Measurements from ENCODE around the gene LPP. TPM values are rescaled to one million over a fixed set of nuclear protein-coding genes. Genes with fewer than 3 reads are reported as not detected.

Gene LPP
- total and polyA plus RNA-seq, 10 of the 15 experiments (the other 5 are each of a cell fraction or from before 2014, with no cell fraction given): under 0.01 to 0.62 (median 0.03) TPM

DNA sequence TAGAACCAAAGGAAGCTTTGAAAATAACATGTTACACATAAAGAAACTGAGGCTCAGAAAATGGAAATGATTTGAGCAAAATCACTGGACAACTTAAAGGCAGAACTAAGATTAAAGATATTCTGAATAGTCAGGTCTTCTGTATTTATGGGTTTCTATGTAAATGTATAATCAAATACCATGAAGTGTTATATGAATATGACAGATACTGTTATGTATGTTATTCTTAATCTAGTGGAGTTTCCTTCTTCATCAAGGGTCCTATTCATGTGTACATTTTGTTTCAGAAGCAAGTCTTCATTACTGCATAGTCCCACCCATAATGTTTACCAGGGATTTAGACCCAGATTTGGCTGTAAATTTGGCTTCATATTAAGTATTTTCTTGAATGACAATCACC, 547.0 kb downstream of the LPP start:
- no peaks in the 10 kb centered on the region; the same call in 2 of the 3 replicates for H3K9me3 ChIP-seq (replicated peaks; ENCODE audit: control insufficient read depth, insufficient read depth, low read length)
- ChIA-PET POLR2A (no interaction called here), RAD21 (ENCODE audit: unreplicated experiment) (no interaction called here), CTCF (no interaction called here), SMC1A (ENCODE audit: uncharacterized antibody, unreplicated experiment) (no interaction called here)
- H3K36me3 ChIP-seq (ENCODE audit: control insufficient read depth in 2 of 2, insufficient read depth in 2 of 2, low read length in 1 of 2): no peaks in the 10 kb centered on the region
- no peak for FAIRE-seq
- no peak overlapping the region for H3K4me3 ChIP-seq
- peaks cover 2 to 3% of the 10 kb centered on the region in 2 experiments; a peak in 2 of 4 replicates for H3K27me3 ChIP-seq (replicated peaks in 1 of 2; ENCODE audit: control insufficient read depth in 2 of 2, insufficient read depth in 2 of 2, low read length in 1 of 2)
- no peak for DNase-seq (ENCODE audit: low read depth, low spot score)
- intact Hi-C loops (cut with micrococcal nuclease; ENCODE audit: unreplicated experiment) (no loop called here), in situ Hi-C loops (cut with MboI) (no loop called here)
- no peak overlapping the region for H3K27ac ChIP-seq (ENCODE audit: control insufficient read depth, insufficient read depth)
- ATAC-seq: no peak
- BruUV-seq (replicated peaks): no TSS peak
- no peak overlapping the region for H2AFZ ChIP-seq (ENCODE audit: control insufficient read depth, low read depth, low read length)
- TF ChIP-seq CBFB (IDR thresholded peaks at IDR 0.05; ENCODE audit: low read depth): no peak
- TF ChIP-seq RCOR1 (conservative IDR thresholded peaks at IDR 0.05; ENCODE audit: low read depth, low read length): no peak
- TF ChIP-seq, protein P1, sequence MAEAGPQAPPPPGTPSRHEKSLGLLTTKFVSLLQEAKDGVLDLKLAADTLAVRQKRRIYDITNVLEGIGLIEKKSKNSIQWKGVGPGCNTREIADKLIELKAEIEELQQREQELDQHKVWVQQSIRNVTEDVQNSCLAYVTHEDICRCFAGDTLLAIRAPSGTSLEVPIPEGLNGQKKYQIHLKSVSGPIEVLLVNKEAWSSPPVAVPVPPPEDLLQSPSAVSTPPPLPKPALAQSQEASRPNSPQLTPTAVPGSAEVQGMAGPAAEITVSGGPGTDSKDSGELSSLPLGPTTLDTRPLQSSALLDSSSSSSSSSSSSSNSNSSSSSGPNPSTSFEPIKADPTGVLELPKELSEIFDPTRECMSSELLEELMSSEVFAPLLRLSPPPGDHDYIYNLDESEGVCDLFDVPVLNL (IDR thresholded peaks at IDR 0.05; ENCODE audit: low read depth, low read length): no peak
- TF ChIP-seq, protein P2, sequence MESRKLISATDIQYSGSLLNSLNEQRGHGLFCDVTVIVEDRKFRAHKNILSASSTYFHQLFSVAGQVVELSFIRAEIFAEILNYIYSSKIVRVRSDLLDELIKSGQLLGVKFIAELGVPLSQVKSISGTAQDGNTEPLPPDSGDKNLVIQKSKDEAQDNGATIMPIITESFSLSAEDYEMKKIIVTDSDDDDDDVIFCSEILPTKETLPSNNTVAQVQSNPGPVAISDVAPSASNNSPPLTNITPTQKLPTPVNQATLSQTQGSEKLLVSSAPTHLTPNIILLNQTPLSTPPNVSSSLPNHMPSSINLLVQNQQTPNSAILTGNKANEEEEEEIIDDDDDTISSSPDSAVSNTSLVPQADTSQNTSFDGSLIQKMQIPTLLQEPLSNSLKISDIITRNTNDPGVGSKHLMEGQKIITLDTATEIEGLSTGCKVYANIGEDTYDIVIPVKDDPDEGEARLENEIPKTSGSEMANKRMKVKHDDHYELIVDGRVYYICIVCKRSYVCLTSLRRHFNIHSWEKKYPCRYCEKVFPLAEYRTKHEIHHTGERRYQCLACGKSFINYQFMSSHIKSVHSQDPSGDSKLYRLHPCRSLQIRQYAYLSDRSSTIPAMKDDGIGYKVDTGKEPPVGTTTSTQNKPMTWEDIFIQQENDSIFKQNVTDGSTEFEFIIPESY (IDR thresholded peaks at IDR 0.05): no peak
- TF ChIP-seq BHLHE40 (IDR thresholded peaks at IDR 0.05; ENCODE audit: borderline replicate concordance in 1 of 2, low read depth in 2 of 2, low read length in 1 of 2): no peak
- TF ChIP-seq ZNF274 (IDR thresholded peaks at IDR 0.05; ENCODE audit: insufficient read depth, insufficient read length): no peak
- no peak for TF ChIP-seq HCFC1 (IDR thresholded peaks at IDR 0.05; ENCODE audit: low read length)
- TF ChIP-seq ATF7 (IDR thresholded peaks at IDR 0.05; ENCODE audit: low read depth): no peak
- no peak for TF ChIP-seq RELB (IDR thresholded peaks at IDR 0.05; ENCODE audit: low read depth)
- no peak for TF ChIP-seq HDGF (IDR thresholded peaks at IDR 0.05)
- H3K79me2 ChIP-seq (ENCODE audit: control insufficient read depth, insufficient read depth, low read length): no peaks in the 10 kb centered on the region
- no peak overlapping the region for H3K9ac ChIP-seq (ENCODE audit: control insufficient read depth, insufficient read depth, low read length)
- H4K20me1 ChIP-seq (ENCODE audit: control insufficient read depth, insufficient read depth): no peaks in the 10 kb centered on the region
- H3K4me1 ChIP-seq (ENCODE audit: control insufficient read depth, insufficient read depth, low read length): peaks cover 5% of the 10 kb centered on the region
- no peak overlapping the region for H3K4me2 ChIP-seq (ENCODE audit: control insufficient read depth, insufficient read depth)

Measured in GM12878 (cell line).